Left colon (tissue), 2 donors: ENCODE data around the gene SRSF5. TPM values are rescaled to one million over a fixed set of nuclear protein-coding genes. Genes with fewer than 3 reads are reported as not detected.
"Not testable (repeated sequence)": the region's sequence is repeated elsewhere in the genome, so short reads cannot be mapped to it uniquely, and the experiment has no call there.

Experiments used
- ATAC-seq: fragments of 200-7000 bp; cut with Tn5 transposase; one replicate; pipeline ENCODE4 v1.9.1; 2020; ENCODE audit warnings: mild to moderate bottlenecking, moderate library complexity
- DNase-seq, 2 donors: peaks; one replicate each; pipeline ENCODE4 v3.0.0-alpha.2; 2020
- intact Hi-C, 2 donors: fragments of 100-400 bp; cut with DNase I in 1 of 2; cut with micrococcal nuclease in 1 of 2; formaldehyde crosslinking; loops; one replicate each; pipeline versions ENCODE4 v1.11.2 to v1.14.0; 2022; cut with DNase I, micrococcal nuclease
- total RNA-seq, 2 donors: library from RNA; stranded (reverse); fragmentation: NEBNext Ultra II Directional; extraction: Animal tissue kit (Norgen Biotek cat#: 25700); gene quantifications; one replicate each; pipeline ENCODE4 v1.2.1, GENCODE V29; 2021
- donor health status: DM: no; HTN: no; CAD: no.
- donor health status: DM: yes; HTN: yes; CAD: no.

SRSF5 gene
- total RNA-seq, 2 donors from 2014 or later, result 315 to 316 TPM

DNA sequence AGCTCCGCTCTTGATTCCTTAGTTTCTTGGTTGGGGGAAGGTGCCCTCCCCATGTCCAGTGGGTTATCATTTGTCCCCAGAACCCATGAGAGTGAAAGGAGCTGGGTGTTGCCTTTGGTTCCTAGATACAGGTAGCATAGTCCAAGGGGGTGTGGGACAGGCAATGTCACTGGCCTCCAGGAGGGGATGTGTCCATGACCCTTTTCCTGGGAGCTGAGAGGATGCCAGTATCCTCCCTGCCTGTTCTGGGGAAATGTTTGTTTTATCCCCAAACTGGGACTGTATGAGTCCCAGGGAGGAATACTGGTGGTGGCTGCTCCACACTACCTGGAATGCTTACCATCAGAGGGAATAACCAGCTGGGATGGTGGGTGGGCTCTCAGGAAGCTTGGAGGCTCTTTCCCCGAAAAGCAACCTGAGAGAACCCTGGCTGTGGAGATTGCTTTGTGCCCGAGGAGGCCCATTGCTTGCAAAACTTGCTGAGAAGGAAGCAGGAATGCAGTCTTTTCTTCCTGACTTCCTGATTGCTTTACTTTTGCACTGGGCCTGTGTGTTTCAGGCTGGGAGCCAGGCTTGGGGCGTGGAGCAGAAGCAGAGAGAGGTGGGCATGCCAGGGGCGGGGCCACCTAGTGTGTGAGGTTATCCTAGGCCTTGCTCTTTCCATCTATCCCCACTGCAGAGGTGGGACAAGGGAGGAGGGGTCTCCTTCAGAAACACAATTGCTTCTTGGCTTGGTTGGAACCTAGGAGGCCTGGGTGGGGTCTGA, 30.8 kb downstream of the SRSF5 start:
- intact Hi-C loops, result no loop called here
- peak; percentile 95 for ATAC-seq
- DNase-seq, result peak; percentile 56 to 74

DNA sequence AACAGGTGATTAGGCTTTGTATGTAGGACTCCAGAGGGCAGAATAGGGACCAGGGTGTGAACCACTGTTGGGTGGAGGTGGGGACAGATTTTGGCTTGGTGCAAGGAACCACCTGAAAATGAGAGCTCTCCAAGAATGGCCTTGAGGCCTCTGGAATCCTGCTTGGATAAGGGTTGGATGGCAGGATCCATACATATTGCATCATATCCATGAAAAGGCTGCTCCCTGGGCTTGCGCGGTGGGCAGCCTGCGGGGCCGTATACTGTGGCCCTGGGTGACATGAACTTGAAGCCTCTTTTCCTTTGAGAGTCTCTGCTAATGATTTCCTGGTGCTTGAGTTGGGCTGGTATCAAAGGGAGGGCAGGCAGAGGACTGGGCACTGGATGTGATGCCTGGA, 31.4 kb downstream of the SRSF5 start:
- ATAC-seq, result no peak
- intact Hi-C loops, result no loop called here
- DNase-seq, result no peak

DNA sequence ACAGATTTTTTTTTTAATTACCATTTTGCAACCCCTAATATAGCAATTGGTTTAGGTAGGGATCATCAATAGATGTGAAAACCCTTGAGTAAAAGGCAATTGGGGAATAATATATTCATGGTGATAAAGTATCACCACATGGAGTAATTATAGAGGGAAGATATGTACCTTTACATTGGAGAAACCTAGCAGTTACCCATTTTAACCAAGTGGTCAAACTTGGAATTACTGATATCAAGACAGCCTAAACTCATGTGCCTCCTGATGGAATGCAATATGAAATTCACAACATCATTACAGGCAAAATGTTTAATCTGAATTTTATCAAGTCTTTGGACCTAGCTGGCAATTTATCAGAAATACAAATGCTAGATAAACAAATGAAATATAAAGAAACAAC, 36.8 kb downstream of the SRSF5 start:
- ATAC-seq (no peak), DNase-seq (no peak)
- intact Hi-C loops, result no loop called here

DNA sequence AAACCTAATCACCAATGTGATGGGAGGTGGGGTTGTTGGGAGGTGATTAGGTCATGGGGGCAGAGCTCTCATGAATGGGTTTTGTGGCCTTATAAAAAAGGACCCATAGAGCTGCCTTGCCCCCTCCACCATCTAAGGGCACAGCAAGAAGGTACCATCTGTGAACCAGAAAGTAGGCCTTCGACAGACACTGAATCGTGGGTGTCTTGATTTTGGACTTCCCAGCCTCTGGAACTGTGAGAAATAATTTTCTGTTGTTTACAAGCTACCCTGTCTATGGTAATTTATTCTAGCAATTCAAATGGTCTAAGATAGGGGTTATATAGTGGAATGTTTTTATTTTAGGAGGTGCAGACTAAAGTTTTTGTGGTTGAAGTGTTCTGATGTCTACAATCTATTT, 38.0 kb downstream of the SRSF5 start:
- ATAC-seq (no peak), DNase-seq (no peak)
- intact Hi-C loops, result no loop called here

DNA sequence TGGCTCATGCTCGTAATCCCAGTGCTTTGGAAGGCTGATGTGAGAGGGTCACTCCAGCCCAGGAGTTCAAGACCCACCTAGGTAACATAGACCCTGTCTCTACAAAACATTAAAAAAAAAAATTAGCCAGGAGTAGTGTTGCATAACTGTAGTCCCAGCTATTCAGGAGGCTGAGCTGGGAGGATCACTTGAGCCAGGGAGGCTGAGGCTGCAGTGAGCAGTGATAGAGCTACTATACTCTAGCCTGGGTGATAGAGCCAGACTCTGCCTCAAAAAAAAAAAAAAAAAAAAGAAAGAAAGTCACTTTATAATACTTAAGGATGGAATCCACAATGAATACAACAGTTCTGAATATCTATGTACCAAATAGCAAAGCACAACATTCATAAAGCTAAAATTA, 40.2 kb downstream of the SRSF5 start:
- ATAC-seq, result no peak
- intact Hi-C loops, result no loop called here
- DNase-seq, result no peak

DNA sequence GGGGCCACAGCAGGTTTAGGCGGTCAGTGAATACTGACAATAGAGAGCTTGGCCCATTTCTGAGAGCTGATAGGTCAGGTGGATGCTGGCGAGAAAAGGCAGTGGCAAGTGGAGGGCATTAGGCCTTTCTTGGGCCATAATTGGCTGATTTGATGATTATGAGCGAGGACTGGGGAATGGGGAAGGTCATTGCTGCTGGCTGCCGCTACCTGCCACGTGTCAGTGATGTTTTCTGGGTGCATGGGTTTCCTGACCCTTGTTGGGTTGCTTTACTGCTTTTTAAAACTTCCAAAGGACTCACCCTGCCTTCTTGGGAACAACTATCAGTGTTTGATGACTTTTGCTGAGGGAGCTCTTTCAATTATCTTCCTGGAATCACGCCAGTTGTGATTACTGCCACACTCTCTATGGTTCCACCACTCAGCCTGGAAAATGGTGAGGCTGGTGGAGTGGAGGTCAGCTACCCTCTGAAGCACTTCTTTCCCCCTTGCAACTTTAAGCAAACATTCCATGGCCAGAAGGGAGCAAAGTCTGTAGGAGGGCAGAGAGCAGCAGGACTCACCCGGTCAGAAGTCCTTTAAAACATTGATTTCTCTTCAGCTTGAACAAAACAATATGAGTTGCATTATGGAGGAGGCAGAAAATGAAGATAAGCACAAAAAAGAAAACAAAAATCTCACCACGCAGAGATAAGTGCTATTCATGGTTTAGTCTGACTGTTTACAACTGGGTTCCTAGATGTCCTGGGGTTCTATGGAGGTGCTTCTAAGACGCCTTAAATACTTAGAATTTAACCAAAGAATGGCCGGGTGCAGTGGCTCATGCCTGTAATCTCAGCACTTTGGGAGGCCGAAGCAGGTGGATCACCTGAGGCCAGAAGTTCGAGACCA, 42.2 kb downstream of the SRSF5 start:
- ATAC-seq, result no peak
- no peak for DNase-seq

DNA sequence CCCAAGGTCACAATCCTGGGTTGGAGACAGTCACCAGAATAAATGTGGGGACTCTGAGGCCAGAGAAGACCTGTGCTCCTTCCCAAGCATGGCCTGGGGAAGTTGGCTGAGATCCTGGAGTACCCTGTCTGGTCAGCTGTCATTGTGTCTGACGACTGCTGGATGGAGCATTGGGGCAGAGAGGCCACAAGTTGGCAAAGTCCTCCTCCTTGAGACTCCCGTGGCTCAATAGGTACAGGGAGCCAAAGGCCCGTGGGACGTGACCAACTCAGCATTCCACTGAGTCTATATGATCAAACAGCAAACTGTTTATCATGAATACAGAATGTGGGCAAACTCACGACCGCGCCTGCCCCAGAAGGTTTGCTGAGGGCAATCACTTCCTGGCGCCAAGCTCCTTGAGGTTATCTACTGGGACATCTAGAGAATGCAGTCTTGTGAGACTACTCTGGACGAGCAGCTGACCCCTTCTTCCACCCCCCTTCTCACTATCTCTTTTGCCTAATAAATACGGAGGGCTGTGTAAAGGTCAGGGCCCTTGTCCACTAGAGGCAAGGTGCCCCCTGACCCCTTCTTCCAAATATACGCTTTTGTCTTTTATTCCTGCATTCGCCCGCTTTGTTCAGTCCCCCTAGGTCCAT, 44.4 kb downstream of the SRSF5 start:
- DNase-seq (no peak), ATAC-seq (no peak)
- intact Hi-C loops, result no loop called here

More for the DNA sequence above, 42.2 kb downstream of the SRSF5 start:
- intact Hi-C loops, result no loop called here

DNA sequence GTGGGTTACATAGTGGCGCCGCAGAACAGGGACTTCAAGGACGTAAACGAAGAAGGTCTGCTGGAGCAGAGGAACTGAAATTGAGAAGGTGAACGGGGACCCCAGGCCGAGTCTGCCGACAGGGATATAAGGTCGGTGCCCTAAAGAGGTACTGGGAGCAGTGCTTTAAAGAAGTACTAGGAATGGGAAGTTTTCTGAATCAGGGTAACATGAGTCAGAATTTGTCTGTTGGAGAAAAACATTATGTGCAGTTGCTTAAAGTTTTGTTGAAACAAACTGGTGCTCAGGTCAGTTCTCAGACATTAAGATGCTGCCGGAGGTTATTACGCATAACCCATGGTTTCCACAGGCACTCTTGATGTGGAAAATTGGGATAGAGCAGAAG, 44.9 kb downstream of the SRSF5 start:
- intact Hi-C loops, result no loop called here
- no peak for ATAC-seq
- DNase-seq, result no peak

DNA sequence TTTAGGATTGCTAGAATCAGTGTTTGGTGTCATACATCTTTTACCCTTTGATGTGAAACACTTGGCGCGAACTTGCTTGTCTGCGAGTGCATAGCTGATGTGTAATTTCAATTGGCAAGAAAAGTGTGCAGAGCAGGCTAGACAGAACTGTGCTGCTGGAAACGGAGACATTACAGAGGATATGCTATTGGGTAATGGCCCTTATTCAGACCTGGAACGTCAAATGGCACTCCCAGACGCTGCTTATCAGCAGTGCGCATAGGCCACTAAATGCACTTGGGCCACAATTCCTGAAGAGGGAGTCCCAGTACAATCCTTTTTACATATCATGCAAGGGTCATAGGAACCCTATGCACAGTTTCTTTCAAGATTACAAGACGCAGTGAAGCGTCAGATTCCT, 45.8 kb downstream of the SRSF5 start:
- DNase-seq (no peak), ATAC-seq (peak; percentile 46)
- intact Hi-C loops, result no loop called here

DNA sequence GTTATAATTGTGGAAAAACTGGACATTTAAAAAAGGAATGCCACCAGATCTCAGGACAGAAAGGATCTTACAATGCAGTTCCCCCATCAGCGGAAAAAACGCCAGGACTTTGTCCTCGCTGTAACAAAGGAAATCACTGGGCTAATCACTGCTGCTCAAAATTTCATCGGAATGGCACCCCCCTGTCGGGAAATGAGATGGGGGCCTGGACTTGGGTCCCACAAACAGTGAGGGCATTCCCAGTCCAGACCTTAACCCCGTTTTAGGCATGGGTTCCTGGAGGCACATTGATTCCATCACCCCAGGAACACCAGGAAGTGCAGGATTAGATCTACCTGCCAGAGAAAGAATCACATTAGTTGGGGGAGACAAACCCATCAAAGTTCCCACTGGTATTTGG, 46.4 kb downstream of the SRSF5 start:
- intact Hi-C loops, DNase-seq, ATAC-seq: not testable (repeated sequence)

DNA sequence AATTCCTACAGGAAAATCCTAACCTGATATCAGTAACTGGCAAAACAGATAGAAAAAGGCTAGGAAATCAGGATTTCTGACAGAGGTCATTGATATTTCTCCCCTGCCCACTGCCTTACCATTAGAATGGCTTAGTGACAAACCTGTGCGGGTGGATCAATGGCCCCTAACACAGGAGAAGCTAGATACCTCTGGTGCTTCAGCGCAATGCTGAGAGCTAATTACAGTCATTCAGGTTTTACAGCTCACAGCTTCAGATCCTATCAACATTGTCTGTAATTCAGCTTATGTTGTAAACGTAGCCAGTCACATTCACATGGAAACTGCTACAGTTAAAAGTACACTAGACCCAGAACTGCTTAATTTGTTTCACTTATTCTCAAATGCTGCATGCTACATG, 47.5 kb downstream of the SRSF5 start:
- ATAC-seq (peak; percentile 69), DNase-seq (no peak)
- intact Hi-C loops, result no loop called here

DNA sequence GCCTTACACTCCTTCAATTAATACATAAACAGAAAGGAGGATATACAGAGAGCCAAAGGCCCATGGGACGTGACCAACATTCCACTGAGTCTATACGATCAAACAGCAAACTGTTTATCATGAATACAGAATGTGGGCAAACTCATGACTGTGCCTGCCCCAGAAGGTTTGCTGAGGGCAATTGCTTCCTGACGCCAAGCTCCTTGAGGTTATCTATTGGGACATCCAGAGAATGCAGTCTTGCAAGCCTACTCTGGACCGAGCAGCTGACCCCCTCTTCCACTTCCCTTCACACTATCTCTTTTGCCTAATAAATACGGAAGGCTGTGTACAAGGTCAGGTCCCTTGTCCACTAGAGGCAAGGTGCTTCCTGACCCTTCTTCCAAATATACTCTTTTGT, 48.6 kb downstream of the SRSF5 start:
- ATAC-seq (no peak), DNase-seq (no peak)
- intact Hi-C loops, result no loop called here

DNA sequence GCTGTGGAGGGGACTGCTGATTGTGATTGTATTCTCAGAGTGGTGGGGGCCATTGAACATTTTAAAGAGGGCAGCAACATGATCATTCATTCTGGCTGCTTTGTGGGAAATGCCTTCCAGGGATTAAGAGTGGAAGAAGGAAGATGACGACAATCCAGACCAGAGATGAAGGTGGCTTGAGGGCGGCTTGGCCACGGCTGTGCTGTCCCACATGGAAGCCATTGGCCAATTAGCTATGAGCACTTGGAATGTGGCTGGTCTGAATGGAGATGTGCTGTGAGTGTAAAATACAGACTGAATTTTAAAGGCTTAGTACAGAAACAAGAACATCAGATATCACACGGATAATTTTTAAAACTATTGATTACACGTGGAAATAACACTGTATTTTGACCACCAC, 49.3 kb downstream of the SRSF5 start:
- ATAC-seq (no peak), DNase-seq (no peak)
- intact Hi-C loops, result no loop called here

DNA sequence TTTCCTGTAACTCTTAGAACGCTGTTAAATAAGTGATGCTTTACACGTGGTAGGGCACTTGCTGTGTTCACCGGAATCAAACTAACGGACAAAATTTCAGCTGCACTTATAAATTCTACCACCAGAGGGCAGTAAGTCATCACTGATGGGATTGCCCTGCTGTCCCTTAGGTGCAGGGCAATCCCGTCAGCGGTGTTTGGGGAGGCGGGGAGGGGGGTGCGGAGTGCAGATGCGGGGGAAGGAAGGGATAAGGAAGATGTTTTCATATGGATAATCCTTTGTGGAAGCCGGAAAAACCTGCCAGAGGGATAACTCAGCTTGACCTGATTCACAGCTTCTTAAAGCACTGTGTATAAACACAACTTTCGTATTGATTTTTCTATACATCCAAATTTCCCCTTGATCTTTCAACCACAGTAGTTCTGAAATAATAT, 51.8 kb downstream of the SRSF5 start:
- intact Hi-C loops, result loop anchor here in 1 of 2 donors (2.0 kb wide), 1 partner anchor 208 kb away; no protein-coding TSS in a partner anchor
- DNase-seq, result peak in 1 of 2 donors; percentile 26

DNA sequence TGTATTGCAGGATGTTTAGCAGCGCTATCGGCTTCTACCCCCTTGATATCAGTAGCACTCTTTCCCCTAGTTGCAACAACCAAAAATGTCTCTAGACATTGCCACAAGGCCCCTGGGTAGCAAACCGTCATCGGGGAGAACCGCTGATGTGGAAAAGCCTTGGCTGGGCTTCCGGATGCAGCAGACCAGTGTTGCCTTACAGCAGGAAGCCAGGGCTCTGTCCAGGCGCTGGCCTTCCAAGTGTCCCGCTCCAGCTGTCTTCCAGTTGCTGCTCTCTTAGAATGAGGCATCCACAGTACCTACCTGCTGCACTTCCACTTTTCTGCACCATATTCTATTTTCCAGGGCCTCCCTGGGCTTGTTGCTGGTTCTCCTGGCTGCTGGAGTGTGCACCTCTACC, 52.7 kb downstream of the SRSF5 start:
- intact Hi-C loops, result loop anchor here (2.0 to 10.0 kb wide), 2 partner anchors 207 to 215 kb away; no protein-coding TSS in a partner anchor
- ATAC-seq, result no peak
- no peak for DNase-seq

More for the DNA sequence above, 51.8 kb downstream of the SRSF5 start:
- ATAC-seq, result peak; percentile 76

DNA sequence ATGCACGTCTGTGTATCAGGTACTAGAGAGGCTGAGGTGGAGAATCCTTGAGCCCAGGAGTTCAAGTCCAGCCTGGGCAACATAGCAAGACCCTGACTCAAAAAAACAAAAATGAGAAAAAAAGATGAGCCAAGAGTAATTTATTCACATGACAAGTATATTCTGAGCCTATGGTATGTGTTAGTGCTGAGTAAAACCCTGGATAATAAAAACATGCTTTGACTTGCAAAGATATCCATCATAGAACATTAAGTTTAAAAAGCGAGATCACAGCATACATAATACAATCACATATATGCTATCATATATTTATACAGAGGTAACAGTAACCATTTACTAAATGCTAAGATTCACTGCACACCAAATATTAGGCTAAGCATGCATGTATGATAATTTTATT, 54.0 kb downstream of the SRSF5 start:
- no peak for ATAC-seq
- intact Hi-C loops, result loop anchor here in 1 of 2 donors (10.0 kb wide), 1 partner anchor 214 kb away; no protein-coding TSS in a partner anchor
- DNase-seq, result no peak
